Omental fat pad (tissue), 4 donors: ENCODE data around the gene HSPA4L. TPM values are rescaled to one million over a fixed set of nuclear protein-coding genes. Genes with fewer than 3 reads are reported as not detected.

Experiments
- ATAC-seq: fragments of 150-250 bp; one replicate; pipeline ENCODE4 v1.9.1; 2016; ENCODE audit warnings: mild to moderate bottlenecking, moderate library complexity; ENCODE audit not compliant: low FRiP score
- DNase-seq: peaks from one replicate; pipeline ENCODE4 v3.0.0-alpha.2; 2019; ENCODE audit warnings: low spot score
- CTCF ChIP-seq, 3 donors: fragments of 450-650 bp; IDR thresholded peaks; one replicate each; pipeline ENCODE4 v1.5.1; 2016 to 2017; ENCODE audit warnings: antibody characterized with exemption in 3 of 3, mild to moderate bottlenecking in 3 of 3, moderate library complexity in 2 of 3
- total RNA-seq, 4 donors: library from RNA; depleted of rRNA; stranded (reverse); fragments of >200 nt; gene quantifications; one replicate each; pipeline ENCODE4 v1.1.0, GENCODE V29; 2016

HSPA4L gene
- total RNA-seq, 4 donors from 2014 or later: 1.3 to 4.6 (median 2.1) TPM

GRCh38 chr4:127783026-127783769 is 1.1 kb downstream of the HSPA4L start:
- DNase-seq (peak; percentile 43), ATAC-seq (peak; percentile 73)
- no peak for TF ChIP-seq CTCF (IDR thresholded peaks at IDR 0.05)

- TF ChIP-seq CTCF (IDR thresholded peaks at IDR 0.05): no peak
- ATAC-seq: no peak
These were observed 2.0 kb downstream of the HSPA4L start for GRCh38 chr4:127783955-127784770.

GRCh38 chr4:127788517-127788916 is 6.4 kb downstream of the HSPA4L start:
- ATAC-seq: no peak
- TF ChIP-seq CTCF (IDR thresholded peaks at IDR 0.05): no peak
- DNase-seq: no peak

More at GRCh38 chr4:127783955-127784770, 2.0 kb downstream of the HSPA4L start:
- DNase-seq: no peak

- ATAC-seq (no peak), DNase-seq (no peak)
- TF ChIP-seq CTCF (IDR thresholded peaks at IDR 0.05): no peak
These were observed 9.3 kb downstream of the HSPA4L start for GRCh38 chr4:127791391-127791790.

GRCh38 chr4:127793528-127793927 is 11.4 kb downstream of the HSPA4L start:
- ATAC-seq (no peak), DNase-seq (no peak)
- TF ChIP-seq CTCF (IDR thresholded peaks at IDR 0.05): no peak

- TF ChIP-seq CTCF (IDR thresholded peaks at IDR 0.05): no peak
These were observed 17.6 kb downstream of the HSPA4L start for GRCh38 chr4:127799711-127800110.

More at GRCh38 chr4:127799711-127800110, 17.6 kb downstream of the HSPA4L start:
- no peak for DNase-seq
- ATAC-seq: no peak
